Measurements from ENCODE around the gene HNRNPA3. TPM values are rescaled to one million over a fixed set of nuclear protein-coding genes. Genes with fewer than 3 reads are reported as not detected.

The HNRNPA3 gene
- total RNA-seq, 1 experiment from 2014 or later: 406 TPM

DNA sequence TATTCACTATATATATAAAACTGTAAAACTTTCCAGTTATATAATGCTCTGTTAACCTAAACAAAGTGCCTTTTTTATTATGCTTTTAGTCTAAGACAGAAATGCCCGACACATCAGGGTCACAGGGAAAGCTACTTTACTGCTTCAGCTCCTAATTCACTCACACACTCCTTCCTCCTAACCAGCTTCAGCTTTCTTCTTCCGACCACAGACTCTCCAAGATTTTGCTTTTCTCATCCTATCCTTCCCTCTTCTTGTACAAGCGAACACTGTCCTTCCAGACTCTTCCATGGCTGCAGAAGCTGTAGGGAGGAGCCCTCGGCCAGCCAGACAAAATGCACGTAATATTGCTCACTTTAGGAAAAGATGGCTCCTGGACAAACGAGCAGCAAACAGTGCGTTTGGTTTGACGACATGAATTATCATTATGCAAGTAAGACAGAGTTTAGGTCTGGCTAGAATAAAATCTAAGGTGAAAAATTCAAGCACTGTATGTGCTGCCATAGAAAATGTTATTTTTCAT lies 47.5 kb upstream of the HNRNPA3 start:
- H3K27ac Mint-ChIP-seq: no peak overlapping the region
- H3K4me1 Mint-ChIP-seq: peaks cover 24% of the 10 kb centered on the region
- DNase-seq (ENCODE audit: low spot score): no peak
- peak; percentile 20; the same call in 1 of the 2 replicates for ATAC-seq
- H3K27me3 Mint-ChIP-seq (ENCODE audit: low read depth): no peaks in the 10 kb centered on the region
- H3K4me3 Mint-ChIP-seq: no peak overlapping the region
- POLR2A ChIA-PET: interaction anchor here (0.7 to 2.5 kb wide), 5 partner anchors 47 to 435 kb away, joined by 3 to 14 read pairs (median 5); partner anchors contain the start of genes HNRNPA3 and NFE2L2
- H3K36me3 Mint-ChIP-seq: no peaks in the 10 kb centered on the region
- CTCF ChIA-PET: interaction anchor here (0.5 to 3.6 kb wide), 60 partner anchors 8 to 673 kb away, joined by 3 to 67 read pairs (median 5); partner anchors contain the start of genes HNRNPA3 and NFE2L2
- no peaks in the 10 kb centered on the region for H3K9me3 Mint-ChIP-seq
- TF ChIP-seq CREM (CRISPR knock-in tag; IDR thresholded peaks at IDR 0.05) (no peak), SMAD4 (CRISPR knock-in tag; IDR thresholded peaks at IDR 0.05) (no peak), CDX4 (CRISPR knock-in tag; IDR thresholded peaks at IDR 0.05; ENCODE audit: borderline replicate concordance) (no peak), NR2C2 (CRISPR knock-in tag; IDR thresholded peaks at IDR 0.05) (no peak)
- TF ChIP-seq, protein P1, sequence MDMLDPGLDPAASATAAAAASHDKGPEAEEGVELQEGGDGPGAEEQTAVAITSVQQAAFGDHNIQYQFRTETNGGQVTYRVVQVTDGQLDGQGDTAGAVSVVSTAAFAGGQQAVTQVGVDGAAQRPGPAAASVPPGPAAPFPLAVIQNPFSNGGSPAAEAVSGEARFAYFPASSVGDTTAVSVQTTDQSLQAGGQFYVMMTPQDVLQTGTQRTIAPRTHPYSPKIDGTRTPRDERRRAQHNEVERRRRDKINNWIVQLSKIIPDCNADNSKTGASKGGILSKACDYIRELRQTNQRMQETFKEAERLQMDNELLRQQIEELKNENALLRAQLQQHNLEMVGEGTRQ (CRISPR knock-in tag; IDR thresholded peaks at IDR 0.05): no peak

GRCh38 chr2:177165721-177166711 lies 46.6 kb upstream of the HNRNPA3 start:
- ATAC-seq (no peak), DNase-seq (ENCODE audit: low spot score) (no peak)
- Mint-ChIP-seq H3K4me1 (peaks cover 33% of the 10 kb centered on the region), H3K4me3 (no peak overlapping the region), H3K27ac (peak overlapping the region; percentile 60), H3K36me3 (no peaks in the 10 kb centered on the region), H3K9me3 (no peaks in the 10 kb centered on the region), H3K27me3 (ENCODE audit: low read depth) (no peaks in the 10 kb centered on the region)
- TF ChIP-seq ZNF425 (CRISPR knock-in tag; conservative IDR thresholded peaks at IDR 0.05) (no peak), PRDM15 (CRISPR knock-in tag; IDR thresholded peaks at IDR 0.05) (peak; percentile 40), ZSCAN18 (CRISPR knock-in tag; IDR thresholded peaks at IDR 0.05) (no peak), TEAD1 (CRISPR knock-in tag; IDR thresholded peaks at IDR 0.05) (no peak), CDX4 (CRISPR knock-in tag; IDR thresholded peaks at IDR 0.05; ENCODE audit: borderline replicate concordance) (no peak), SMAD3 (CRISPR knock-in tag; IDR thresholded peaks at IDR 0.05; ENCODE audit: borderline replicate concordance) (no peak), JAZF1 (CRISPR knock-in tag; IDR thresholded peaks at IDR 0.05) (no peak), GABPB1 (CRISPR knock-in tag; IDR thresholded peaks at IDR 0.05) (peak; percentile 31; the same call in 1 of the 2 replicates)
- TF ChIP-seq, protein P2, sequence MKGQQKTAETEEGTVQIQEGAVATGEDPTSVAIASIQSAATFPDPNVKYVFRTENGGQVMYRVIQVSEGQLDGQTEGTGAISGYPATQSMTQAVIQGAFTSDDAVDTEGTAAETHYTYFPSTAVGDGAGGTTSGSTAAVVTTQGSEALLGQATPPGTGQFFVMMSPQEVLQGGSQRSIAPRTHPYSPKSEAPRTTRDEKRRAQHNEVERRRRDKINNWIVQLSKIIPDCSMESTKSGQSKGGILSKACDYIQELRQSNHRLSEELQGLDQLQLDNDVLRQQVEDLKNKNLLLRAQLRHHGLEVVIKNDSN (CRISPR knock-in tag; IDR thresholded peaks at IDR 0.05): no peak
- POLR2A ChIA-PET: interaction anchor here (2.5 kb wide), 1 partner anchor 98 kb away, joined by 14 read pairs; the partner anchor contains the start of gene NFE2L2
- CTCF ChIA-PET: interaction anchor here (0.6 to 3.6 kb wide), 16 partner anchors 7 to 672 kb away, joined by 3 to 67 read pairs (median 9); partner anchors contain the start of gene NFE2L2

All from WTC11 (cell line).